B cell (primary cell): Measurements from ENCODE around the gene MAMDC4.

ENCODE experiments used
- CTCF ChIP-seq: fragments of 200-600 bp; IDR thresholded peaks from one replicate; pipeline ENCODE4 v1.8.0; 2022; ENCODE audit warnings: antibody characterized with exemption, mild to moderate bottlenecking
- EZH2 ChIP-seq: IDR thresholded peaks from 2 replicates; pipeline ENCODE4 v1.6.1; 2012; ENCODE audit warnings: borderline replicate concordance, low read depth, mild to moderate bottlenecking, moderate library complexity, low read length; ENCODE audit not compliant: insufficient read depth, poor library complexity, severe bottlenecking

GRCh38 chr9:136835932-136836904 is 15.9 kb upstream of the MAMDC4 start:
- TF ChIP-seq CTCF (no peak), EZH2 (no peak)
